ENCODE data around the gene RUSC2.

- no peak for TF ChIP-seq POLR2A (IDR thresholded peaks at IDR 0.05)
- TF ChIP-seq CTCF (IDR thresholded peaks at IDR 0.05), result no peak
Observed at GRCh38 chr9:35448496-35448895, 41.4 kb upstream of the RUSC2 start.
